Thyroid gland (tissue), 4 donors: ENCODE measurements around the gene GARRE1. TPM values are rescaled to one million over a fixed set of nuclear protein-coding genes. Genes with fewer than 3 reads are reported as not detected.
A peak's percentile ranks its signal among the peaks of the same experiment; 100 is the strongest.

Experiments
- DNase-seq, 2 donors: peaks; one replicate each; pipeline ENCODE4 v3.0.0-alpha.2; 2019
- H3K27ac ChIP-seq, 3 donors: fragments of 200-600 bp; sonication (generic); 1 replicate in 2 of 3; 2 replicates in 1 of 3; pipeline ENCODE4 v1.5.1; 2016 to 2019; ENCODE audit warnings: mild to moderate bottlenecking in 1 of 3, moderate library complexity in 1 of 3
- H3K27me3 ChIP-seq: fragments of 200-600 bp; sonication (generic); one replicate; pipeline ENCODE4 v1.5.1; 2019
- H3K36me3 ChIP-seq, 2 donors: fragments of 200-600 bp; sonication (generic); one replicate each; pipeline ENCODE4 v1.5.1; 2016 to 2019
- H3K4me1 ChIP-seq, 2 donors: fragments of 200-600 bp; sonication (generic); one replicate each; pipeline ENCODE4 v1.5.1; 2017 to 2019
- H3K4me3 ChIP-seq, 3 donors: fragments of 200-600 bp; sonication (generic); replicated peaks in 1 of 3; 1 replicate in 2 of 3; 2 replicates in 1 of 3; pipeline ENCODE4 v1.5.1; 2016; ENCODE audit warnings: mild to moderate bottlenecking in 1 of 3
- H3K9me3 ChIP-seq: fragments of 200-600 bp; sonication (generic); one replicate; pipeline ENCODE4 v1.5.1; 2017
- POLR2A ChIP-seq, 2 donors: fragments of 450-650 bp; IDR thresholded peaks; one replicate each; pipeline ENCODE4 v1.6.1; 2017; ENCODE audit warnings: antibody characterized with exemption in 2 of 2, mild to moderate bottlenecking in 2 of 2, moderate library complexity in 1 of 2
- WGBS, 2 donors: methylation state at CpG; one replicate each; pipeline ENCODE4 v1.1.5; 2017; 5-methylcytosine and 5-hydroxymethylcytosine counted together
- intact Hi-C: fragments of 100-400 bp; cut with DNase I; formaldehyde crosslinking; loops from one replicate; pipeline ENCODE4 v1.15.1; 2023
- total RNA-seq, 4 donors: library from RNA; depleted of rRNA; stranded (reverse); fragments of >200 nt; gene quantifications; one replicate each; pipeline ENCODE4 v1.2.3, GENCODE V29; 2016
- TF ChIP-seq, protein P1 (sequence below), 6 experiments: fragments of 200-600 bp in 3 of 6; fragments of 450-650 bp in 3 of 6; sonication (generic) in 3 of 6; IDR thresholded peaks; one replicate each; pipeline ENCODE4 v1.5.1; 2016 to 2019; ENCODE audit warnings: antibody characterized with exemption in 6 of 6, mild to moderate bottlenecking in 2 of 6, inconsistent platforms in 1 of 6, moderate library complexity in 1 of 6

GARRE1 gene
- total RNA-seq, 4 donors from 2014 or later = 24.7 to 43.5 (median 30.9) TPM

DNA sequence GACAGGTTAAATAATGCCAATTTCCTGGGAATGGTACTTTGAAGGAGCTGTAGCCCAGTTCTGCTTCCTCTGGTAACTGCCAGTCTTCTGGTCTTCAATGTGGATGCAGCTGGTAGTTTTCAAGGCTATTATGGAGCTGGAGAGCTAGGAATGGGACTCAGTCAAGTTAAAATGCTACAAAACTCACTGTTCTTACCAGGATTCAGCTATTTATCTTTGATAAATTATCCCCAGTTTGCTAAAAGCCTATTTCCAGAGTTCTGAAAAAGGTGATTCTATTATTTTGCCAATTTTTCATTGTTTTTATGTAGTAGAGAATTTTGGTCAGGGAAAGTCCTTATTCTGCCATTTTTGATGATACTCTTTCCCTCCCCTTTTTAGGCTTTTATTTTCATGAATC, 40.7 kb downstream of the GARRE1 start:
- DNase-seq = no peak
- intact Hi-C loops = no loop called here
- Histone ChIP-seq H3K27me3 (no peaks in the 10 kb centered on the region), H3K9me3 (no peaks in the 10 kb centered on the region), H3K4me3 (no peak overlapping the region), H3K36me3 (no peaks in the 10 kb centered on the region), H3K27ac (no peak overlapping the region), H3K4me1 (peaks cover 9 to 11% of the 10 kb centered on the region in 2 donors)
- no peak for TF ChIP-seq POLR2A (IDR thresholded peaks at IDR 0.05)
- TF ChIP-seq, protein P1, sequence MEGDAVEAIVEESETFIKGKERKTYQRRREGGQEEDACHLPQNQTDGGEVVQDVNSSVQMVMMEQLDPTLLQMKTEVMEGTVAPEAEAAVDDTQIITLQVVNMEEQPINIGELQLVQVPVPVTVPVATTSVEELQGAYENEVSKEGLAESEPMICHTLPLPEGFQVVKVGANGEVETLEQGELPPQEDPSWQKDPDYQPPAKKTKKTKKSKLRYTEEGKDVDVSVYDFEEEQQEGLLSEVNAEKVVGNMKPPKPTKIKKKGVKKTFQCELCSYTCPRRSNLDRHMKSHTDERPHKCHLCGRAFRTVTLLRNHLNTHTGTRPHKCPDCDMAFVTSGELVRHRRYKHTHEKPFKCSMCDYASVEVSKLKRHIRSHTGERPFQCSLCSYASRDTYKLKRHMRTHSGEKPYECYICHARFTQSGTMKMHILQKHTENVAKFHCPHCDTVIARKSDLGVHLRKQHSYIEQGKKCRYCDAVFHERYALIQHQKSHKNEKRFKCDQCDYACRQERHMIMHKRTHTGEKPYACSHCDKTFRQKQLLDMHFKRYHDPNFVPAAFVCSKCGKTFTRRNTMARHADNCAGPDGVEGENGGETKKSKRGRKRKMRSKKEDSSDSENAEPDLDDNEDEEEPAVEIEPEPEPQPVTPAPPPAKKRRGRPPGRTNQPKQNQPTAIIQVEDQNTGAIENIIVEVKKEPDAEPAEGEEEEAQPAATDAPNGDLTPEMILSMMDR (IDR thresholded peaks at IDR 0.05) = no peak

DNA sequence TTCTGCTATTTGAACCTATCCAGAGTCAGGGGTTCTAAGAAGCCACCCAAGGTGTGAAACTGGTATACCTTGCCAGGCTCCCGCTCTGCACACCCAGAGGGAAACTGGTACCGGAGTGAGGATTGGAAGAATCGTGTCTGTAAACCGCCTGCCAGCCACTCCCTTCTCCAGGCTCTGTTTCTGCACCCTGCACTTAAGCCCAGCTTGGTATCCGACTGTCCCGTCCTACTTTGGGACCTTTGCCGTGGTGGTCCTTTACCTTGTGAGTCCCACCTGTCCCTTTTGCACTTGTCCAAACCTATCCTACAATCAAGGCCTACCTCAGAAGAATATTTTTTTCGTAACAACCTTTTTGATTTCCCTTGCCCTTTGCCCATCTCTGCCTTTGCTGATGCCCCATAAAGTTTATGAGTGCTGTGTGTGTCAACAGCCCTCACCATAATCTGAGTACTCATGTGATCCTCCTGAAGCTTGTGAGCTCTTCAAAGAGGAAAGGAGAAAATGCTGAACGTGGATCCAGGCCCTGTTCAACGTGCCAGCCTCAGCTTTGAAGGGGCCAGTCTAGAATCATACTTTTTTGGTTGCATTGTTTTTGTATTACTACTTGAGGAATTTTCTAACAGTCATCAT, 44.7 kb downstream of the GARRE1 start:
- peaks cover 6 to 12% of the 10 kb centered on the region in 2 donors for H3K36me3 ChIP-seq
- TF ChIP-seq, protein P1 (IDR thresholded peaks at IDR 0.05) = no peak
- no peak for TF ChIP-seq POLR2A (IDR thresholded peaks at IDR 0.05)
- H3K4me3 ChIP-seq = no peak overlapping the region
- H3K4me1 ChIP-seq = peaks cover 9 to 11% of the 10 kb centered on the region in 2 donors
- intact Hi-C loops = no loop called here
- WGBS, 2 donors = 81 to 85% methylated on average over 10 of the region's 10 CpGs
- no peaks in the 10 kb centered on the region for H3K27me3 ChIP-seq
- DNase-seq = peak; percentile 18 to 43
- H3K27ac ChIP-seq = peak overlapping the region in 2 of 3 donors; percentile 44 to 65
- H3K9me3 ChIP-seq = no peaks in the 10 kb centered on the region

DNA sequence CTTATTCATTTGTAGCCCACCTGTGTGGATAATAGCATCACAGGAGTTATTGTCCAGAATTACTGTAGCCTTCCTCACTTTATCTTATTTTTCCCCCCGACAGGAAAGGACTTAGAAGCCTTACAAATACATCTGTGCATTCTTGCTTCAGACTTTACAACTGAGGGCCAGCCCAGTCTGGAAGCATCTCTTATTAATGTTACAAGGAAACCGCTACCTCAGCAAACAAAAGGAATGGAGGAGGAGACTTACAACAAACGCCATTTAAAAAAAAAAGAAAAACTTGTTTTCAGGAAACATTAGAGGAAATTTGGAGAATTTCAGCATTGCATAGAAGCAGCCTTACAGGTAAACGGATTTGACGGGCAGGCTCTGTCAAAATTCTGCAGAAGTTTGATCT, 45.2 kb downstream of the GARRE1 start:
- no peak for DNase-seq
- Histone ChIP-seq H3K9me3 (no peaks in the 10 kb centered on the region), H3K4me1 (peaks cover 9 to 11% of the 10 kb centered on the region in 2 donors), H3K27me3 (no peaks in the 10 kb centered on the region), H3K36me3 (peaks cover 6 to 12% of the 10 kb centered on the region in 2 donors), H3K4me3 (no peak overlapping the region), H3K27ac (peak overlapping the region; percentile 10 to 65 (median 44))
- intact Hi-C loops = no loop called here
- WGBS, 2 donors = 74 to 77% methylated on average over 5 of the region's 5 CpGs
- no peak for TF ChIP-seq POLR2A (IDR thresholded peaks at IDR 0.05)
- TF ChIP-seq, protein P1 (IDR thresholded peaks at IDR 0.05) = no peak

DNA sequence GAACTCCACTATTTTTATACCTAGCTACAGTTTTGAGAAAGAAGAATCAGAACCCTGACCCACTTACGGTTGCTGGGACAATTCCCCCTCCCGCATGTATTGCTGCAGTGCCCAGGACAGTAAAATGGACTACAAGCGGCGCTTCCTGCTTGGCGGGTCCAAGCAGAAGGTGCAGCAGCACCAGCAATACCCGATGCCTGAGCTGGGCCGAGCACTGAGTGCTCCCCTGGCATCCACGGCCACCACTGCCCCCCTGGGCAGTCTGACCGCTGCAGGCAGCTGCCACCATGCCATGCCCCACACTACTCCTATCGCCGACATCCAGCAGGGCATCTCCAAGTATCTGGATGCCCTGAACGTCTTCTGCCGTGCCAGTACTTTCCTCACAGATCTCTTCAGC, 46.0 kb downstream of the GARRE1 start:
- intact Hi-C loops = no loop called here
- TF ChIP-seq, protein P1 (IDR thresholded peaks at IDR 0.05) = no peak
- no peak for TF ChIP-seq POLR2A (IDR thresholded peaks at IDR 0.05)
- Histone ChIP-seq H3K4me1 (peaks cover 9 to 11% of the 10 kb centered on the region in 2 donors), H3K27me3 (no peaks in the 10 kb centered on the region), H3K4me3 (no peak overlapping the region), H3K27ac (no peak overlapping the region), H3K36me3 (peaks cover 6 to 12% of the 10 kb centered on the region in 2 donors), H3K9me3 (no peaks in the 10 kb centered on the region)
- WGBS, 2 donors = 93 to 100% methylated on average over 13 of the region's 13 CpGs
- no peak for DNase-seq

DNA sequence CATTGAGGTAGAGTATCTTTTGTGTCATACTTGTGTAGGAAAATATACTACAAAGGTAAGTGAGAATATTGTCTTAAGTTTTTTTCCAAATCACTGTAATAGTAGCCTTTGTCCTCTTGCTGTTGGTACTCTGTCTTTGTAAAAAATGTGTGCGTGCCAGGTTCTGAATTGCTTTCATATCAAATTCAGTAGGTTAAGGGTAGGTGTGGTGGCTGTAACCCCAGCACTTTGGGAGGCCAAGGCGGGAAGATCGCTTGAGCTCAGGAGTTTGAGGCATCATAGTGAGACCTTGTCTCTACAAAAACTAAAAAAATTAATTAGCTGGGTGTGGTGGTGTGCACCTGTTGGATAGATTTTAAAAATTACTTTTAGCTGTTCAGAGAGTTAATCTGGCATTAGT, 46.6 kb downstream of the GARRE1 start:
- no peaks in the 10 kb centered on the region for H3K9me3 ChIP-seq
- H3K27ac ChIP-seq = no peak overlapping the region
- 96 to 98% methylated on average over 3 of the region's 3 CpGs for WGBS, 2 donors
- peaks cover 6 to 12% of the 10 kb centered on the region in 2 donors for H3K36me3 ChIP-seq
- intact Hi-C loops = no loop called here
- H3K4me3 ChIP-seq = no peak overlapping the region
- no peak for TF ChIP-seq POLR2A (IDR thresholded peaks at IDR 0.05)
- TF ChIP-seq, protein P1 (IDR thresholded peaks at IDR 0.05) = no peak
- DNase-seq = no peak
- H3K4me1 ChIP-seq = peaks cover 9 to 12% of the 10 kb centered on the region in 2 donors
- H3K27me3 ChIP-seq = no peaks in the 10 kb centered on the region

Other genes with a start within 250 kb of the GARRE1 start
- gene LSM14A, start 82.0 kb upstream of the GARRE1 start, total RNA-seq = 100 to 1,000 TPM; 137 to 253 (median 168) TPM
- gene GPI, start 110.6 kb downstream of the GARRE1 start, total RNA-seq = 100 to 1,000 TPM; 118 to 446 (median 224) TPM
- gene PDCD2L, start 149.8 kb downstream of the GARRE1 start, total RNA-seq = 10 to 100 TPM in 3 of 4 donors, 1 to 10 TPM in 1; 7.9 to 15.9 (median 11.8) TPM
- 100 to 1,000 TPM in 2 of 4 donors, 10 to 100 TPM in 2; 70.3 to 108 (median 97.7) TPM for gene UBA2, start 173.8 kb downstream of the GARRE1 start, total RNA-seq
- gene WTIP, start 227.2 kb downstream of the GARRE1 start, total RNA-seq = 10 to 100 TPM; 14.1 to 22.1 (median 16.7) TPM